ENCODE results near the gene ABAT.

GRCh38 chr16:8814095-8814806, 139.8 kb downstream of the ABAT start:
- TF ChIP-seq CTCF (IDR thresholded peaks at IDR 0.05) (no peak), POLR2A (IDR thresholded peaks at IDR 0.05) (no peak)

All from right lobe of liver (tissue), 4 donors.